B cell (primary cell): ENCODE results near the gene ENOX1. TPM values are rescaled to one million over a fixed set of nuclear protein-coding genes. Genes with fewer than 3 reads are reported as not detected.

Source experiments
- ATAC-seq: fragments of 200-7000 bp; cut with Tn5 transposase; one replicate; pipeline ENCODE4 v1.10.0; 2021; ENCODE audit warnings: low read depth, mild to moderate bottlenecking, moderate number of reproducible peaks, moderate library complexity
- CTCF ChIA-PET: fragments of 350-600 bp; sonication (Branson Sonifier 250); formaldehyde crosslinking; loops from one replicate; lab custom pipeline; 2021; ENCODE audit warnings: antibody characterized with exemption, inconsistent platforms; lab: Charles Lee
- POLR2A ChIA-PET: fragments of 350-600 bp; sonication (Branson Sonifier 250); formaldehyde crosslinking; loops from one replicate; lab custom pipeline; 2021; ENCODE audit warnings: antibody characterized with exemption; lab: Charles Lee
- DNase-seq: peaks from one replicate; pipeline ENCODE4 v3.0.0; 2013
- H2AFZ ChIP-seq: 2 replicates; pipeline ENCODE4 v1.6.1; 2012; ENCODE audit warnings: mild to moderate bottlenecking, low read depth, low read length; ENCODE audit not compliant: insufficient read depth, poor library complexity, severe bottlenecking
- H3K27ac ChIP-seq, 2 donors: 1 replicate in 1 of 2; 2 replicates in 1 of 2; pipeline ENCODE4 v1.5.1; 2012 to 2013; ENCODE audit warnings: low read length in 2 of 2, mild to moderate bottlenecking in 2 of 2, moderate library complexity in 1 of 2
- H3K27me3 ChIP-seq, 4 experiments: fragments of 200-600 bp in 1 of 4; sonication (generic) in 1 of 4; replicated peaks in 1 of 4; 1 replicate in 2 of 4; 2 replicates in 2 of 4; pipeline versions ENCODE4 v1.6.1 to v1.7.0; 2013 to 2016; ENCODE audit warnings: low read length in 3 of 4, mild to moderate bottlenecking in 2 of 4, mixed read lengths in 1 of 4, moderate library complexity in 1 of 4; ENCODE audit not compliant: insufficient read depth in 4 of 4, control insufficient read depth in 3 of 4; ENCODE audit errors: control extremely low read depth in 1 of 4
- H3K36me3 ChIP-seq, 2 experiments: replicated peaks in 1 of 2; 1 replicate in 1 of 2; 2 replicates in 1 of 2; pipeline versions ENCODE4 v1.6.1 to v1.7.1; 2013; ENCODE audit warnings: low read length in 1 of 2; ENCODE audit not compliant: insufficient read depth in 2 of 2, control insufficient read depth in 1 of 2; ENCODE audit errors: control extremely low read depth in 1 of 2, extremely low read depth in 1 of 2
- H3K4me1 ChIP-seq, 2 donors: fragments of 200-600 bp in 1 of 2; sonication (generic) in 1 of 2; 1 replicate in 1 of 2; 2 replicates in 1 of 2; pipeline versions ENCODE4 v1.5.1 to v1.6.1; 2013 to 2017; ENCODE audit warnings: low read length in 2 of 2; ENCODE audit not compliant: control insufficient read depth in 2 of 2, insufficient read depth in 2 of 2
- H3K4me2 ChIP-seq: replicated peaks from 2 replicates; pipeline ENCODE3; 2012; ENCODE audit warnings: mild to moderate bottlenecking, low read depth, low read length; ENCODE audit not compliant: poor library complexity, severe bottlenecking
- H3K4me3 ChIP-seq, 5 experiments: fragments of 200-600 bp in 1 of 5; sonication (generic) in 1 of 5; 1 replicate in 3 of 5; 2 replicates in 2 of 5; pipeline versions ENCODE4 v1.5.1 to v1.7.0; 2011 to 2016; ENCODE audit warnings: low read length in 4 of 5, mild to moderate bottlenecking in 4 of 5, low read depth in 2 of 5, control low read depth in 1 of 5, moderate library complexity in 1 of 5; ENCODE audit not compliant: insufficient read depth in 1 of 5; ENCODE audit errors: control extremely low read depth in 1 of 5, extremely low read depth in 1 of 5
- H3K79me2 ChIP-seq: fragments of 200-600 bp; sonication (generic); one replicate; pipeline ENCODE4 v1.6.0; 2016; ENCODE audit warnings: low read length; ENCODE audit not compliant: control insufficient read depth, insufficient read depth
- H3K9ac ChIP-seq: fragments of 200-600 bp; sonication (generic); 2 replicates; pipeline ENCODE4 v1.6.1; 2017; ENCODE audit warnings: mild to moderate bottlenecking, low read length, moderate library complexity
- H3K9me3 ChIP-seq, 3 donors: one replicate each; pipeline versions ENCODE4 v1.6.1 to v1.7.1; 2013; ENCODE audit warnings: low read length in 2 of 3; ENCODE audit not compliant: control insufficient read depth in 2 of 3, insufficient read depth in 1 of 3; ENCODE audit errors: control extremely low read depth in 1 of 3
- H4K20me1 ChIP-seq: 2 replicates; pipeline ENCODE4 v1.6.0; 2012; ENCODE audit warnings: mild to moderate bottlenecking, low read length; ENCODE audit not compliant: insufficient read depth, control insufficient read depth, poor library complexity, severe bottlenecking
- H3K27ac Mint-ChIP-seq: one replicate; pipeline ENCODE4 v1.8.0; 2021; ENCODE audit warnings: mixed read lengths
- H3K27me3 Mint-ChIP-seq: one replicate; pipeline ENCODE4 v1.8.0; 2021; ENCODE audit warnings: mixed read lengths
- H3K4me1 Mint-ChIP-seq: one replicate; pipeline ENCODE4 v1.8.0; 2021; ENCODE audit warnings: mixed read lengths
- H3K4me3 Mint-ChIP-seq: one replicate; pipeline ENCODE4 v1.8.0; 2021; ENCODE audit warnings: mixed read lengths
- H3K9me3 Mint-ChIP-seq: one replicate; pipeline ENCODE4 v1.8.0; 2022; ENCODE audit warnings: mixed read lengths; ENCODE audit not compliant: insufficient read depth
- EZH2 ChIP-seq: IDR thresholded peaks from 2 replicates; pipeline ENCODE4 v1.6.1; 2012; ENCODE audit warnings: borderline replicate concordance, low read depth, mild to moderate bottlenecking, moderate library complexity, low read length; ENCODE audit not compliant: insufficient read depth, poor library complexity, severe bottlenecking
- WGBS: methylation state at CpG from one replicate; pipeline ENCODE4 v1.1.5; 2013; ENCODE audit warnings: missing lambda C conversion rate; ENCODE audit not compliant: insufficient coverage; 5-methylcytosine and 5-hydroxymethylcytosine counted together
- intact Hi-C: fragments of 100-400 bp; cut with micrococcal nuclease; formaldehyde crosslinking; loops from one replicate; pipeline ENCODE4 v1.10.0; 2022
- polyA plus RNA-seq: library from polyadenylated mRNA; depleted of rRNA; stranded (reverse); fragments of >200 nt; gene quantifications from 2 replicates; pipeline ENCODE4 v1.2.3, GENCODE V29; 2012
- total RNA-seq, 2 donors: library from RNA; stranded (reverse); fragments of 120-200 nt in 1 of 2; gene quantifications; 1 replicate in 1 of 2; 2 replicates in 1 of 2; pipeline versions ENCODE4 v1.2.3 to v1.2.4, GENCODE V29; 2013 to 2022
- TF ChIP-seq, protein P1 (sequence below): fragments of 200-600 bp; IDR thresholded peaks from one replicate; pipeline ENCODE4 v1.8.0; 2022; ENCODE audit warnings: antibody characterized with exemption, mild to moderate bottlenecking

The ENOX1 gene
- total and polyA plus RNA-seq, 2 donors (not counting 1 experiment from before 2014, with no cell fraction given), result not detected

DNA sequence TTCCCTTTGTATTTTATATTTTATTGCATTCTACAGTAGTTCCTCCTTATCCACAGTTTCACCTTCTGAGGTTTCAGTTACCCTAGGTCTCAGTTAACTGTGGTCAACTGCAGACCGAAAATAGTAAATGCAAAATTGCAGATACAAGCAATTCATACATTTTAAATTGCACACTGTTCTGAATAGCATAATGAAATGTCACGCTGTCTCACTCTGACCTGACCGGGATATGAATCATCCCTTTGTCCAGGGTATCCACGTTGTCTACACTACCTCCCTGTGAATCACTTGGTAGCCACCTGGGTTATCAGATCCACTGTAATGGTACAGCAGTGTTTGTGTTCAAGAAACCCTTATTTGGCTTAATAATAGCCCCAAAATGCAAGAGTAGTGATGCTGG is 438.4 kb downstream of the ENOX1 start:
- H3K9ac ChIP-seq, result no peak overlapping the region
- H3K27me3 ChIP-seq, result no peaks in the 10 kb centered on the region
- H4K20me1 ChIP-seq, result no peaks in the 10 kb centered on the region
- no peak overlapping the region for H3K4me2 ChIP-seq
- TF ChIP-seq, protein P1, sequence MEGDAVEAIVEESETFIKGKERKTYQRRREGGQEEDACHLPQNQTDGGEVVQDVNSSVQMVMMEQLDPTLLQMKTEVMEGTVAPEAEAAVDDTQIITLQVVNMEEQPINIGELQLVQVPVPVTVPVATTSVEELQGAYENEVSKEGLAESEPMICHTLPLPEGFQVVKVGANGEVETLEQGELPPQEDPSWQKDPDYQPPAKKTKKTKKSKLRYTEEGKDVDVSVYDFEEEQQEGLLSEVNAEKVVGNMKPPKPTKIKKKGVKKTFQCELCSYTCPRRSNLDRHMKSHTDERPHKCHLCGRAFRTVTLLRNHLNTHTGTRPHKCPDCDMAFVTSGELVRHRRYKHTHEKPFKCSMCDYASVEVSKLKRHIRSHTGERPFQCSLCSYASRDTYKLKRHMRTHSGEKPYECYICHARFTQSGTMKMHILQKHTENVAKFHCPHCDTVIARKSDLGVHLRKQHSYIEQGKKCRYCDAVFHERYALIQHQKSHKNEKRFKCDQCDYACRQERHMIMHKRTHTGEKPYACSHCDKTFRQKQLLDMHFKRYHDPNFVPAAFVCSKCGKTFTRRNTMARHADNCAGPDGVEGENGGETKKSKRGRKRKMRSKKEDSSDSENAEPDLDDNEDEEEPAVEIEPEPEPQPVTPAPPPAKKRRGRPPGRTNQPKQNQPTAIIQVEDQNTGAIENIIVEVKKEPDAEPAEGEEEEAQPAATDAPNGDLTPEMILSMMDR, result no peak
- H3K36me3 ChIP-seq, result no peaks in the 10 kb centered on the region
- H3K79me2 ChIP-seq, result no peaks in the 10 kb centered on the region
- ATAC-seq (no peak), DNase-seq (no peak)
- ChIA-PET CTCF (no interaction called here), POLR2A (no interaction called here)
- WGBS, result 57% methylated on average over 2 of the region's 4 CpGs
- no peak overlapping the region for H2AFZ ChIP-seq
- intact Hi-C loops, result no loop called here
- Mint-ChIP-seq H3K27ac (no peak overlapping the region), H3K9me3 (no peaks in the 10 kb centered on the region), H3K27me3 (peaks cover 27% of the 10 kb centered on the region), H3K4me1 (no peaks in the 10 kb centered on the region), H3K4me3 (no peak overlapping the region)
- H3K9me3 ChIP-seq, result no peaks in the 10 kb centered on the region
- no peaks in the 10 kb centered on the region for H3K4me1 ChIP-seq
- H3K27ac ChIP-seq, result no peak overlapping the region
- no peak overlapping the region for H3K4me3 ChIP-seq

DNA sequence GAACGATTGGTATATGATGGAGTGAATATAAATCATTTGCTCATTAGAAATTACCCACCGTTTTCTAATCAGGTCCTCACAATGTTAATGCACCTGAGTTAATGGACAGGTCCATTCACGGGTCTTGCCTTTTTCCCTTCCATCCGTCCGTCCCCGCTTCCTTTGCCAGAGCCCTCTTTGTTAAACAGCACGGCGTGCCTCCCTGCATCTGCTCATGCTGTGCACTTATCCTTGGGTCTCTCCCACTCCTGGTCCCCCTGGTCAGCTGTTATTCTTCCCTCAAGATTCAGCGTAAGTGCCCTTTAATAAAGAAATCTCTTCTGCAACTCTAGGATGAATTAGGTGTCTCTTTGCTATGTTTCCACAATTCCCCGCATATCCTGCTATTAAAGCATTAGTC is 438.9 kb downstream of the ENOX1 start:
- no peak for DNase-seq
- ChIA-PET CTCF (no interaction called here), POLR2A (no interaction called here)
- Histone ChIP-seq H3K79me2 (no peaks in the 10 kb centered on the region), H3K4me1 (no peaks in the 10 kb centered on the region), H3K36me3 (no peaks in the 10 kb centered on the region), H3K4me2 (no peak overlapping the region), H3K9me3 (no peaks in the 10 kb centered on the region), H3K9ac (no peak overlapping the region), H3K4me3 (no peak overlapping the region), H3K27me3 (no peaks in the 10 kb centered on the region), H4K20me1 (no peaks in the 10 kb centered on the region), H2AFZ (no peak overlapping the region), H3K27ac (no peak overlapping the region)
- TF ChIP-seq EZH2, result no peak
- TF ChIP-seq, protein P1, result no peak
- Mint-ChIP-seq H3K9me3 (no peaks in the 10 kb centered on the region), H3K4me3 (no peak overlapping the region), H3K27me3 (peaks cover 27% of the 10 kb centered on the region), H3K4me1 (no peaks in the 10 kb centered on the region), H3K27ac (no peak overlapping the region)
- intact Hi-C loops, result no loop called here
- 93% methylated on average over 7 of the region's 10 CpGs for WGBS
- no peak for ATAC-seq
